Vagina (tissue), 2 donors: ENCODE measurements around the gene SPRR3.

ENCODE experiments used
- POLR2A ChIP-seq, 2 donors: fragments of 450-650 bp; IDR thresholded peaks; one replicate each; pipeline ENCODE4 v1.6.1; 2017; ENCODE audit warnings: antibody characterized with exemption in 2 of 2, mild to moderate bottlenecking in 2 of 2, moderate library complexity in 2 of 2
- POLR2AphosphoS5 ChIP-seq, 2 donors: sonication (generic); formaldehyde crosslinking; IDR thresholded peaks; one replicate each; pipeline ENCODE4 v1.9.0; 2017; ENCODE audit warnings: antibody characterized with exemption in 2 of 2, mild to moderate bottlenecking in 2 of 2, low read depth in 1 of 2; ENCODE audit not compliant: insufficient read depth in 1 of 2
- TF ChIP-seq, protein P1 (sequence below), 3 experiments: fragments of 450-650 bp in 2 of 3; fragments of 200-600 bp in 1 of 3; sonication (generic) in 1 of 3; IDR thresholded peaks; one replicate each; pipeline ENCODE4 v1.5.1; 2017 to 2019; ENCODE audit warnings: antibody characterized with exemption in 3 of 3, mild to moderate bottlenecking in 2 of 3, moderate library complexity in 2 of 3

DNA sequence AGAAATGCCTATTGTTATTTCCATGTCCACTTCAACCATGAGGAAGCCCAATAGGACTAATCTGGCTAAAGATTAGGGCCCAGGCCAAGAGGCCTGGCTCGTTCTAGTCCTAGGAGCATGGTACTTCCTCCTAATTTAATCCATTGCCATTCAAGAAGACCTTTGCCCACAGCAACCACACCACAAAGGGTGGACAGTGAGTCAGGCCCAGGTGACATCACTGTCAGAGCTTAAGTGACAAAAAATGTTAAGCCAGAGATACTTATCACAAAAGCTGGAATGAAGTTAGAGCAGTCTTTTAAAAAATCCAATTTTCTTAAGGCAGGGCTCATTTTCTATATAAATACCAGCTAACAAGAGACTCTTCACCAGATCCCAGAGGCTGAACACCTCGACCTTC lies at the start of gene SPRR3:
- TF ChIP-seq, protein P1, sequence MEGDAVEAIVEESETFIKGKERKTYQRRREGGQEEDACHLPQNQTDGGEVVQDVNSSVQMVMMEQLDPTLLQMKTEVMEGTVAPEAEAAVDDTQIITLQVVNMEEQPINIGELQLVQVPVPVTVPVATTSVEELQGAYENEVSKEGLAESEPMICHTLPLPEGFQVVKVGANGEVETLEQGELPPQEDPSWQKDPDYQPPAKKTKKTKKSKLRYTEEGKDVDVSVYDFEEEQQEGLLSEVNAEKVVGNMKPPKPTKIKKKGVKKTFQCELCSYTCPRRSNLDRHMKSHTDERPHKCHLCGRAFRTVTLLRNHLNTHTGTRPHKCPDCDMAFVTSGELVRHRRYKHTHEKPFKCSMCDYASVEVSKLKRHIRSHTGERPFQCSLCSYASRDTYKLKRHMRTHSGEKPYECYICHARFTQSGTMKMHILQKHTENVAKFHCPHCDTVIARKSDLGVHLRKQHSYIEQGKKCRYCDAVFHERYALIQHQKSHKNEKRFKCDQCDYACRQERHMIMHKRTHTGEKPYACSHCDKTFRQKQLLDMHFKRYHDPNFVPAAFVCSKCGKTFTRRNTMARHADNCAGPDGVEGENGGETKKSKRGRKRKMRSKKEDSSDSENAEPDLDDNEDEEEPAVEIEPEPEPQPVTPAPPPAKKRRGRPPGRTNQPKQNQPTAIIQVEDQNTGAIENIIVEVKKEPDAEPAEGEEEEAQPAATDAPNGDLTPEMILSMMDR (IDR thresholded peaks at IDR 0.05): no peak
- TF ChIP-seq POLR2A (IDR thresholded peaks at IDR 0.05): no peak
- no peak for TF ChIP-seq POLR2AphosphoS5 (IDR thresholded peaks at IDR 0.05; ENCODE audit: insufficient read depth in 1 of 2, low read depth in 1 of 2)
